Gastrocnemius medialis (tissue), 4 donors: ENCODE data around the gene APOA1.

Experiments
- CTCF ChIP-seq, 5 experiments: fragments of 450-650 bp in 3 of 5; fragments of 200-600 bp in 2 of 5; sonication (generic) in 2 of 5; IDR thresholded peaks in 4 of 5; conservative IDR thresholded peaks in 1 of 5; 1 replicate in 4 of 5; 2 replicates in 1 of 5; pipeline ENCODE4 v1.5.1; 2016 to 2019; ENCODE audit warnings: antibody characterized with exemption in 5 of 5, mild to moderate bottlenecking in 3 of 5, moderate library complexity in 3 of 5
- POLR2A ChIP-seq, 2 donors: fragments of 450-650 bp; IDR thresholded peaks; one replicate each; pipeline ENCODE4 v1.6.1; 2017; ENCODE audit warnings: antibody characterized with exemption in 2 of 2, mild to moderate bottlenecking in 2 of 2, moderate library complexity in 2 of 2

- TF ChIP-seq CTCF (IDR thresholded peaks at IDR 0.05 in 4 of 5, conservative IDR thresholded peaks at IDR 0.05 in 1 of 5) (no peak), POLR2A (IDR thresholded peaks at IDR 0.05) (no peak)
These were observed 11.6 kb upstream of the APOA1 start for GRCh38 chr11:116849060-116849459.
